T-cell (primary cell): ENCODE data around the gene RUNX2. TPM values are rescaled to one million over a fixed set of nuclear protein-coding genes. Genes with fewer than 3 reads are reported as not detected.

ENCODE experiments used
- ATAC-seq, 4 experiments: fragments of 200-7000 bp in 3 of 4; fragments of 150-1000 bp in 1 of 4; cut with Tn5 transposase; replicated peaks in 1 of 4; 1 replicate in 3 of 4; 2 replicates in 1 of 4; pipeline ENCODE4 v1.10.0; 2021; ENCODE audit warnings: moderate library complexity in 3 of 4, mild to moderate bottlenecking in 2 of 4, moderate number of reproducible peaks in 1 of 4
- CTCF ChIA-PET, 2 donors: fragments of 300-600 bp; sonication (Branson Sonifier 250); formaldehyde crosslinking; loops; one replicate each; lab custom pipeline; 2022; ENCODE audit warnings: antibody characterized with exemption in 2 of 2; lab: Charles Lee
- POLR2A ChIA-PET, 2 donors: fragments of 300-600 bp; sonication (Branson Sonifier 250); formaldehyde crosslinking; loops; one replicate each; lab custom pipeline; 2022; ENCODE audit warnings: antibody characterized with exemption in 2 of 2; lab: Charles Lee
- DNase-seq, 35 experiments: peaks; one replicate each; pipeline versions ENCODE4 v3.0.0 to v3.0.0-alpha.2; 2013 to 2023
- H3K27ac ChIP-seq: one replicate; pipeline ENCODE4 v1.5.1; 2013; ENCODE audit warnings: low read length
- H3K27me3 ChIP-seq, 2 experiments: replicated peaks in 1 of 2; 1 replicate in 1 of 2; 2 replicates in 1 of 2; pipeline versions ENCODE4 v1.6.1 to v1.7.0; 2013; ENCODE audit warnings: low read length in 1 of 2, mixed read lengths in 1 of 2; ENCODE audit not compliant: control insufficient read depth in 2 of 2, insufficient read depth in 2 of 2; ENCODE audit errors: extremely low read depth in 1 of 2
- H3K36me3 ChIP-seq, 2 donors: 1 replicate in 1 of 2; 2 replicates in 1 of 2; pipeline versions ENCODE4 v1.6.1 to v1.7.0; 2013; ENCODE audit warnings: low read length in 1 of 2; ENCODE audit not compliant: control insufficient read depth in 2 of 2, insufficient read depth in 1 of 2; ENCODE audit errors: extremely low read depth in 1 of 2
- H3K4me1 ChIP-seq, 2 experiments: 1 replicate in 1 of 2; 2 replicates in 1 of 2; pipeline versions ENCODE4 v1.6.1 to v1.7.0; 2013; ENCODE audit warnings: low read length in 2 of 2, mixed read lengths in 1 of 2; ENCODE audit not compliant: insufficient read depth in 2 of 2, control insufficient read depth in 1 of 2; ENCODE audit errors: extremely low read depth in 1 of 2
- H3K4me3 ChIP-seq, 2 donors: 1 replicate in 1 of 2; 2 replicates in 1 of 2; pipeline versions ENCODE4 v1.5.1 to v1.7.0; 2013; ENCODE audit warnings: mild to moderate bottlenecking in 2 of 2, low read length in 1 of 2, moderate library complexity in 1 of 2; ENCODE audit not compliant: control insufficient read depth in 1 of 2; ENCODE audit errors: extremely low read depth in 1 of 2
- H3K9me3 ChIP-seq: 2 replicates; pipeline ENCODE4 v1.7.0; 2013
- H3K27ac Mint-ChIP-seq, 2 donors: one replicate each; pipeline ENCODE4 v1.8.0; 2020 to 2021; ENCODE audit warnings: mild to moderate bottlenecking in 2 of 2, mixed read lengths in 2 of 2
- H3K27me3 Mint-ChIP-seq, 2 donors: one replicate each; pipeline ENCODE4 v1.8.0; 2021 to 2022; ENCODE audit warnings: mixed read lengths in 2 of 2
- H3K36me3 Mint-ChIP-seq: one replicate; pipeline ENCODE4 v1.8.0; 2021; ENCODE audit warnings: mixed read lengths
- H3K4me1 Mint-ChIP-seq, 3 donors: one replicate each; pipeline ENCODE4 v1.8.0; 2020 to 2022; ENCODE audit warnings: mixed read lengths in 3 of 3, mild to moderate bottlenecking in 1 of 3
- H3K4me3 Mint-ChIP-seq, 3 donors: one replicate each; pipeline ENCODE4 v1.8.0; 2020 to 2022; ENCODE audit warnings: mild to moderate bottlenecking in 3 of 3, mixed read lengths in 3 of 3, moderate library complexity in 3 of 3
- H3K9me3 Mint-ChIP-seq, 3 donors: one replicate each; pipeline ENCODE4 v1.8.0; 2020 to 2022; ENCODE audit warnings: mixed read lengths in 3 of 3
- WGBS: methylation state at CpG from one replicate; pipeline ENCODE4 v1.1.5; 2013; ENCODE audit warnings: missing lambda C conversion rate; ENCODE audit not compliant: insufficient coverage; 5-methylcytosine and 5-hydroxymethylcytosine counted together
- total RNA-seq, 35 experiments: library from RNA in 6 of 35; stranded (reverse) in 6 of 35; fragments of 120-200 nt in 1 of 35; gene quantifications; one replicate each; pipeline versions ENCODE4 v1.2.1 to v1.2.4 and lab custom pipeline; 2013 to 2026

RUNX2 gene
- total RNA-seq, 5 donors from 2014 or later (not counting 1 experiment from before 2014, with no cell fraction given) = 14.4 to 31.8 (median 22.4) TPM

- H3K36me3 ChIP-seq = no peaks in the 10 kb centered on the region
- no peak overlapping the region for H3K27ac ChIP-seq
- no peaks in the 10 kb centered on the region for H3K4me1 ChIP-seq
- Mint-ChIP-seq H3K4me1 (peaks cover 0 to 3% (median 0%) of the 10 kb centered on the region in 3 donors), H3K36me3 (peaks cover 4% of the 10 kb centered on the region), H3K27me3 (peaks cover 3 to 5% of the 10 kb centered on the region in 2 donors), H3K9me3 (no peaks in the 10 kb centered on the region), H3K27ac (no peak overlapping the region), H3K4me3 (no peak overlapping the region)
- no peaks in the 10 kb centered on the region for H3K9me3 ChIP-seq
- POLR2A ChIA-PET = no interaction called here
- CTCF ChIA-PET = no interaction called here
- WGBS = 94% methylated on average over 2 of the region's 2 CpGs
- DNase-seq (no peak), ATAC-seq (no peak)
- H3K4me3 ChIP-seq = no peak overlapping the region
- H3K27me3 ChIP-seq = peaks cover 0 to 2% of the 10 kb centered on the region in 2 experiments
These were observed 361.9 kb downstream of the RUNX2 start for GRCh38 chr6:45689926-45690615.

DNA sequence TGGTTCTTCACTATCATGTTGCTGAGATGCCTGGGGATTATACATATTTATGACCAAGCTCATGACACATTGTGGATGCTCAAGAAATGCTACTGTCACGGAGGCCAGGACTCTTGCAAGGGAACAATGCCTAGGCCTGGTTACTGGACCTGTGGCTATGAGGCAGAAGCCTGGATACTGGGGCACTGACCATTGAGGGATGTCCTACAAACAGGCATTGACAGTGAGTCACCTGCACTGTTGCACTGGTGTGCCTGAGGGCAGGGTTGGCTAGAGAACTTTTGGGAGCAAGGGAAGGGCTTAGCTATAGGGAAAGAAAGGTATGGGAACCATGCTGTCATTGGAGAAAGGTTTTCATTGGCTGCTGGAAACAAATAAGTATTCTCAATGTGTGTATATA, 362.7 kb downstream of the RUNX2 start:
- H3K4me3 ChIP-seq = no peak overlapping the region
- Mint-ChIP-seq H3K27ac (no peak overlapping the region), H3K36me3 (peaks cover 4% of the 10 kb centered on the region), H3K27me3 (peaks cover 3 to 5% of the 10 kb centered on the region in 2 donors), H3K4me3 (no peak overlapping the region), H3K4me1 (peaks cover 0 to 3% (median 0%) of the 10 kb centered on the region in 3 donors), H3K9me3 (no peaks in the 10 kb centered on the region)
- ChIA-PET POLR2A (no interaction called here), CTCF (no interaction called here)
- WGBS = 91% methylated on average over 1 of the region's 1 CpG
- ATAC-seq (no peak), DNase-seq (no peak)
- H3K9me3 ChIP-seq = no peaks in the 10 kb centered on the region
- H3K27me3 ChIP-seq = peaks cover 0 to 2% of the 10 kb centered on the region in 2 experiments
- H3K27ac ChIP-seq = no peak overlapping the region
- H3K4me1 ChIP-seq = no peaks in the 10 kb centered on the region
- H3K36me3 ChIP-seq = no peaks in the 10 kb centered on the region

- no peak for DNase-seq
- ChIA-PET POLR2A (no interaction called here), CTCF (no interaction called here)
- H3K27me3 ChIP-seq = peaks cover 0 to 2% of the 10 kb centered on the region in 2 experiments
- no peak overlapping the region for H3K27ac ChIP-seq
- no CpG with 5 or more reads among the region's 2 CpGs for WGBS
- no peak overlapping the region for H3K4me3 ChIP-seq
- peaks cover 0 to 3% (median 0%) of the 10 kb centered on the region in 3 donors for H3K4me1 Mint-ChIP-seq
- no peaks in the 10 kb centered on the region for H3K9me3 Mint-ChIP-seq
- H3K27me3 Mint-ChIP-seq = peaks cover 3 to 5% of the 10 kb centered on the region in 2 donors
- H3K9me3 ChIP-seq = no peaks in the 10 kb centered on the region
- ATAC-seq = no peak
- H3K27ac Mint-ChIP-seq = no peak overlapping the region
- H3K36me3 ChIP-seq = no peaks in the 10 kb centered on the region
- H3K36me3 Mint-ChIP-seq = peaks cover 4% of the 10 kb centered on the region
- no peak overlapping the region for H3K4me3 Mint-ChIP-seq
- no peaks in the 10 kb centered on the region for H3K4me1 ChIP-seq
These were observed 363.3 kb downstream of the RUNX2 start for GRCh38 chr6:45691426-45691825.

GRCh38 chr6:45692021-45692420, 363.9 kb downstream of the RUNX2 start:
- ChIA-PET POLR2A (no interaction called here), CTCF (no interaction called here)
- no peaks in the 10 kb centered on the region for H3K9me3 Mint-ChIP-seq
- H3K4me3 Mint-ChIP-seq = no peak overlapping the region
- H3K36me3 ChIP-seq = no peaks in the 10 kb centered on the region
- H3K27ac Mint-ChIP-seq = no peak overlapping the region
- no peak overlapping the region for H3K4me3 ChIP-seq
- H3K27me3 Mint-ChIP-seq = peaks cover 3% of the 10 kb centered on the region in 2 donors
- no peaks in the 10 kb centered on the region for H3K4me1 ChIP-seq
- peaks cover 4% of the 10 kb centered on the region for H3K36me3 Mint-ChIP-seq
- no CpG with 5 or more reads among the region's 3 CpGs for WGBS
- DNase-seq (no peak), ATAC-seq (no peak)
- H3K4me1 Mint-ChIP-seq = peaks cover 0 to 3% (median 0%) of the 10 kb centered on the region in 3 donors
- peaks cover 0 to 2% of the 10 kb centered on the region in 2 experiments for H3K27me3 ChIP-seq
- H3K27ac ChIP-seq = no peak overlapping the region
- H3K9me3 ChIP-seq = no peaks in the 10 kb centered on the region

DNA sequence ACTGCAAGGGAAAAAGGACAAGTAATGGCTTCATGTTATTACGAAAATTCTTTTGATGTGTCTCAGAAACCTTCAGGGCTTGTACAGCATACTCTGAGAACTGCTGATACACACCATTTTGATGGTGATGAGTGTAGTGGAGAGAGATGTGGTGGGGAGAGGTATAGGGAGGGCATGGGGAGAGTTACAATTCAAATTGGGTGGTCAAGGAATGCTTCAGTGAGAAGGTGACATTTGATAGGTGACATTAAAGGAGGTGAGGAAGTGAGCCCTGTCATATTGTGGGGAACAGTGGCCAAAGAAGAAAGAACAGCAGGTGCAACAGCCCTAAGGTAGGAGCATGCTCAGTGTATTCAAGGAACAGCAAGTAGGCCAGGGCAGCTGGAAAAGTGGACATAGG, 368.6 kb downstream of the RUNX2 start:
- H3K4me1 ChIP-seq = no peaks in the 10 kb centered on the region
- Mint-ChIP-seq H3K27ac (no peak overlapping the region), H3K4me3 (no peak overlapping the region), H3K27me3 (peaks cover 0 to 3% of the 10 kb centered on the region in 2 donors), H3K36me3 (peaks cover 4% of the 10 kb centered on the region), H3K4me1 (peaks cover 0 to 3% (median 0%) of the 10 kb centered on the region in 3 donors), H3K9me3 (no peaks in the 10 kb centered on the region)
- no peak overlapping the region for H3K27ac ChIP-seq
- CTCF ChIA-PET = interaction anchor here in 1 of 2 donors (1.0 kb wide), 1 partner anchor 10 kb away, joined by 3 read pairs; no protein-coding TSS in a partner anchor
- WGBS = 91% methylated on average over 1 of the region's 1 CpG
- POLR2A ChIA-PET = no interaction called here
- DNase-seq (no peak), ATAC-seq (no peak)
- H3K27me3 ChIP-seq = no peaks in the 10 kb centered on the region
- no peaks in the 10 kb centered on the region for H3K9me3 ChIP-seq
- H3K36me3 ChIP-seq = no peaks in the 10 kb centered on the region
- H3K4me3 ChIP-seq = no peak overlapping the region

DNA sequence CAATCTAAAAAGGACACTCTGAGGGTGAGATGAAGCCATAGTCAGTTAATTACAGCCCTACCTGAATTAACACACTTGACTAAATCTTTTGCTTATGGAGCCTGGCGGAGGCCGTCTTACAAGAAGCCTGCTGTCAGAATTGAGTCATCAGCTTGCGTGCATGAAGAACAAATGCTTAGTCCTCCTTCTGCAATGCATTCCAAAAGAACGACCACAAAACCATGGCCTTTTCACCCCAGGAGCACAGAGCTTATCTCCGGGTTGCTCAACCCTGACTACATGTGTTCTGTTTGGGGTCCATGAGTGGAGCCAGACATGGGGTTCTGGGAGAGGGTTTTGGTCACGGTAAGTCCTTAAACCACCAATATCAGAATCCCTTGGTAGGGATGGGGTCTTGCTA, 369.5 kb downstream of the RUNX2 start:
- H3K4me3 Mint-ChIP-seq = no peak overlapping the region
- peaks cover 0 to 2% of the 10 kb centered on the region in 2 donors for H3K27me3 Mint-ChIP-seq
- ChIA-PET CTCF (interaction anchor here in 1 of 2 donors (1.0 kb wide), 1 partner anchor 9 kb away, joined by 3 read pairs; no protein-coding TSS in a partner anchor), POLR2A (interaction anchor here in 1 of 2 donors (0.5 kb wide), 1 partner anchor 28 kb away, joined by 7 read pairs; no protein-coding TSS in a partner anchor)
- H3K27ac Mint-ChIP-seq = no peak overlapping the region
- WGBS = 97% methylated on average over 3 of the region's 6 CpGs
- peaks cover 0 to 3% (median 0%) of the 10 kb centered on the region in 3 donors for H3K4me1 Mint-ChIP-seq
- Histone ChIP-seq H3K4me1 (no peaks in the 10 kb centered on the region), H3K27me3 (no peaks in the 10 kb centered on the region), H3K9me3 (no peaks in the 10 kb centered on the region), H3K36me3 (no peaks in the 10 kb centered on the region), H3K27ac (no peak overlapping the region), H3K4me3 (no peak overlapping the region)
- H3K36me3 Mint-ChIP-seq = peaks cover 4% of the 10 kb centered on the region
- ATAC-seq (no peak), DNase-seq (no peak)
- H3K9me3 Mint-ChIP-seq = no peaks in the 10 kb centered on the region
